Esophagus squamous epithelium (tissue), 5 donors: ENCODE measurements around the gene LCMT1. TPM values are rescaled to one million over a fixed set of nuclear protein-coding genes. Genes with fewer than 3 reads are reported as not detected.
"Not testable (repeated sequence)": the region's sequence is repeated elsewhere in the genome, so short reads cannot be mapped to it uniquely, and the experiment has no call there.

ENCODE experiments used
- DNase-seq: peaks from one replicate; lab custom pipeline; 2025; lab: John Stamatoyannopoulos, UW
- H3K27ac ChIP-seq, 4 donors: fragments of 200-600 bp; sonication (generic); one replicate each; pipeline ENCODE4 v1.5.1; 2016 to 2019; ENCODE audit warnings: mild to moderate bottlenecking in 1 of 4
- H3K27me3 ChIP-seq, 4 donors: fragments of 200-600 bp; sonication (generic); 1 replicate in 3 of 4; 2 replicates in 1 of 4; pipeline versions ENCODE4 v1.5.1 to v1.6.0; 2017 to 2021; ENCODE audit warnings: antibody characterized with exemption in 1 of 4
- H3K36me3 ChIP-seq, 3 donors: fragments of 200-600 bp; sonication (generic); one replicate each; pipeline ENCODE4 v1.5.1; 2016 to 2019
- H3K4me1 ChIP-seq, 3 donors: fragments of 200-600 bp; sonication (generic); one replicate each; pipeline ENCODE4 v1.5.1; 2017 to 2019
- H3K4me3 ChIP-seq, 4 donors: fragments of 200-600 bp; sonication (generic); 1 replicate in 3 of 4; 2 replicates in 1 of 4; pipeline ENCODE4 v1.5.1; 2016 to 2019; ENCODE audit warnings: mild to moderate bottlenecking in 2 of 4, moderate library complexity in 1 of 4
- H3K9me3 ChIP-seq, 3 donors: fragments of 200-600 bp; sonication (generic); one replicate each; pipeline ENCODE4 v1.5.1; 2016 to 2019
- CTCF ChIP-seq, 6 experiments: fragments of 450-650 bp in 4 of 6; fragments of 200-600 bp in 2 of 6; sonication (generic) in 2 of 6; IDR thresholded peaks; one replicate each; pipeline ENCODE4 v1.5.1; 2016 to 2019; ENCODE audit warnings: antibody characterized with exemption in 6 of 6, mild to moderate bottlenecking in 4 of 6, moderate library complexity in 4 of 6
- POLR2A ChIP-seq, 4 donors: fragments of 450-650 bp; IDR thresholded peaks; one replicate each; pipeline ENCODE4 v1.6.1; 2017; ENCODE audit warnings: antibody characterized with exemption in 4 of 4, mild to moderate bottlenecking in 4 of 4, moderate library complexity in 3 of 4
- WGBS, 2 donors: methylation state at CpG; one replicate each; pipeline ENCODE4 v1.1.5; 2018; 5-methylcytosine and 5-hydroxymethylcytosine counted together
- intact Hi-C: fragments of 100-400 bp; cut with DNase I; formaldehyde crosslinking; loops from one replicate; pipeline ENCODE4 v1.15.0; 2022
- total RNA-seq, 4 donors: library from RNA; depleted of rRNA; stranded (reverse); fragments of >200 nt; gene quantifications; one replicate each; pipeline ENCODE4 v1.1.0, GENCODE V29; 2016
- donor health status: DM: yes; HTN: yes; CAD: no.

Gene LCMT1
- total RNA-seq, 4 donors from 2014 or later = 20.4 to 35.5 (median 22.6) TPM

GRCh38 chr16:25177831-25178688 is 66.5 kb downstream of the LCMT1 start:
- Histone ChIP-seq H3K36me3 (peaks cover 0 to 60% (median 5%) of the 10 kb centered on the region in 3 donors), H3K4me3 (no peak overlapping the region), H3K27ac (no peak overlapping the region), H3K9me3 (no peaks in the 10 kb centered on the region), H3K4me1 (no peaks in the 10 kb centered on the region), H3K27me3 (no peaks in the 10 kb centered on the region)
- no peak for DNase-seq
- TF ChIP-seq POLR2A (IDR thresholded peaks at IDR 0.05) (no peak), CTCF (IDR thresholded peaks at IDR 0.05) (no peak)
- intact Hi-C loops = no loop called here
- WGBS, 2 donors = 85 to 87% methylated on average over 13 to 18 of the region's 20 CpGs

- H3K27ac ChIP-seq, DNase-seq, H3K4me3 ChIP-seq, intact Hi-C loops, H3K27me3 ChIP-seq, H3K4me1 ChIP-seq, H3K9me3 ChIP-seq: not testable (repeated sequence)
- H3K36me3 ChIP-seq = peaks cover 0 to 28% (median 5%) of the 10 kb centered on the region in 3 donors
- 74 to 87% methylated on average over 6 of the region's 6 CpGs for WGBS, 2 donors
Observed at GRCh38 chr16:25181236-25181635, 69.7 kb downstream of the LCMT1 start.

- H3K36me3 ChIP-seq = peaks cover 0 to 6% (median 0%) of the 10 kb centered on the region in 3 donors
- no peak overlapping the region for H3K4me3 ChIP-seq
- TF ChIP-seq POLR2A (IDR thresholded peaks at IDR 0.05) = no peak
- TF ChIP-seq CTCF (IDR thresholded peaks at IDR 0.05) = no peak
- DNase-seq = no peak
- H3K9me3 ChIP-seq = no peaks in the 10 kb centered on the region
- no peaks in the 10 kb centered on the region for H3K27me3 ChIP-seq
- no peak overlapping the region for H3K27ac ChIP-seq
- intact Hi-C loops = no loop called here
- no peaks in the 10 kb centered on the region for H3K4me1 ChIP-seq
- WGBS, 2 donors = 55 to 58% methylated on average over 3 of the region's 3 CpGs
Observed at GRCh38 chr16:25184771-25185170, 73.2 kb downstream of the LCMT1 start.

- Histone ChIP-seq H3K9me3 (no peaks in the 10 kb centered on the region), H3K4me1 (no peaks in the 10 kb centered on the region), H3K4me3 (no peak overlapping the region), H3K27me3 (no peaks in the 10 kb centered on the region), H3K36me3 (no peaks in the 10 kb centered on the region), H3K27ac (no peak overlapping the region)
- no peak for DNase-seq
- intact Hi-C loops = no loop called here
- TF ChIP-seq POLR2A (IDR thresholded peaks at IDR 0.05) (no peak), CTCF (IDR thresholded peaks at IDR 0.05) (no peak)
- WGBS, 2 donors = 85 to 91% methylated on average over 2 to 3 of the region's 3 CpGs
Observed at GRCh38 chr16:25187491-25187795, 75.9 kb downstream of the LCMT1 start.

- TF ChIP-seq POLR2A (IDR thresholded peaks at IDR 0.05) = no peak
- TF ChIP-seq CTCF (IDR thresholded peaks at IDR 0.05) = no peak
- Histone ChIP-seq H3K27ac (no peak overlapping the region), H3K9me3 (no peaks in the 10 kb centered on the region), H3K27me3 (no peaks in the 10 kb centered on the region), H3K4me1 (no peaks in the 10 kb centered on the region), H3K36me3 (no peaks in the 10 kb centered on the region), H3K4me3 (no peak overlapping the region)
- 89 to 99% methylated on average over 6 of the region's 6 CpGs for whole genome bisulfite sequencing, 2 donors
- no peak for DNase-seq
- intact Hi-C loops = no loop called here
Observed at GRCh38 chr16:25189305-25189704, 77.8 kb downstream of the LCMT1 start.
